H1 (cell line): ENCODE data around the gene RASL10B. TPM values are rescaled to one million over a fixed set of nuclear protein-coding genes. Genes with fewer than 3 reads are reported as not detected.

Experiments
- CTCF ChIA-PET: fragments of 300-600 bp; sonication (Branson Sonifier 250); formaldehyde crosslinking; loops from one replicate; lab custom pipeline; 2021; ENCODE audit not compliant: partially characterized antibody; lab: Charles Lee
- POLR2A ChIA-PET: fragments of 300-600 bp; sonication (Branson Sonifier 250); formaldehyde crosslinking; loops from one replicate; lab custom pipeline; 2021; ENCODE audit warnings: inconsistent platforms; ENCODE audit not compliant: partially characterized antibody; lab: Charles Lee
- DNase-seq, 2 experiments: peaks; one replicate each; pipeline versions ENCODE4 v3.0.0 to v3.0.0-alpha.2; 2010 to 2022; ENCODE audit warnings: low spot score in 2 of 2, low read depth in 1 of 2, mixed read lengths in 1 of 2
- FAIRE-seq: peaks from 2 replicates; lab custom pipeline; 2011; peaks lifted over from hg19 to GRCh38; lab: Jason Lieb, UNC
- H2AFZ ChIP-seq: 2 replicates; pipeline ENCODE4 v1.8.1; 2012; ENCODE audit warnings: low read length, inconsistent platforms
- H2AK5ac ChIP-seq: 2 replicates; pipeline ENCODE4 v1.6.1; 2013; ENCODE audit warnings: low read depth, low read length
- H2BK120ac ChIP-seq: replicated peaks from 2 replicates; pipeline ENCODE3; 2013; ENCODE audit warnings: low read depth, low read length, inconsistent platforms
- H2BK12ac ChIP-seq: 2 replicates; pipeline ENCODE4 v1.6.1; 2013; ENCODE audit warnings: low read depth, low read length
- H2BK15ac ChIP-seq: 2 replicates; pipeline ENCODE4 v1.6.1; 2013; ENCODE audit warnings: low read length
- H2BK20ac ChIP-seq: 2 replicates; pipeline ENCODE4 v1.6.1; 2013; ENCODE audit warnings: low read length
- H2BK5ac ChIP-seq: 2 replicates; pipeline ENCODE4 v1.6.1; 2013; ENCODE audit warnings: low read depth, low read length
- H3K14ac ChIP-seq: 2 replicates; pipeline ENCODE4 v1.6.1; 2013; ENCODE audit warnings: inconsistent platforms; ENCODE audit not compliant: insufficient read length
- H3K18ac ChIP-seq: 2 replicates; pipeline ENCODE4 v1.6.1; 2013; ENCODE audit warnings: low read length; ENCODE audit errors: extremely low read depth
- H3K23ac ChIP-seq: 2 replicates; pipeline ENCODE4 v1.6.1; 2013; ENCODE audit warnings: inconsistent platforms; ENCODE audit not compliant: insufficient read length
- H3K23me2 ChIP-seq: 2 replicates; pipeline ENCODE4 v1.6.1; 2013; ENCODE audit warnings: low read depth, low read length
- H3K27ac ChIP-seq: 2 replicates; pipeline ENCODE4 v1.6.1; 2011; ENCODE audit warnings: low read depth, low read length, inconsistent platforms
- H3K27me3 ChIP-seq, 4 experiments: replicated peaks in 1 of 4; 1 replicate in 1 of 4; 2 replicates in 3 of 4; pipeline versions ENCODE4 v1.6.1 to v1.8.1; 2011 to 2013; ENCODE audit warnings: low read length in 3 of 4, mild to moderate bottlenecking in 3 of 4, inconsistent platforms in 2 of 4, mixed read lengths in 2 of 4, moderate library complexity in 1 of 4; ENCODE audit not compliant: control insufficient read depth in 3 of 4, insufficient read depth in 3 of 4; ENCODE audit errors: extremely low read depth in 1 of 4
- H3K36me3 ChIP-seq, 4 experiments: 2 replicates each; pipeline versions ENCODE4 v1.6.1 to v1.8.1; 2011 to 2013; ENCODE audit warnings: mild to moderate bottlenecking in 4 of 4, low read length in 3 of 4, moderate library complexity in 2 of 4, control low read depth in 1 of 4, inconsistent platforms in 1 of 4; ENCODE audit not compliant: insufficient read depth in 4 of 4, control insufficient read depth in 2 of 4
- H3K4ac ChIP-seq: replicated peaks from 2 replicates; pipeline ENCODE3; 2013; ENCODE audit warnings: low read length, low read depth, mixed read lengths, inconsistent platforms; ENCODE audit not compliant: insufficient read length
- H3K4me1 ChIP-seq, 4 experiments: replicated peaks in 1 of 4; 1 replicate in 1 of 4; 2 replicates in 3 of 4; pipeline versions ENCODE4 v1.6.1 to v1.8.1; 2011 to 2013; ENCODE audit warnings: low read length in 3 of 4, inconsistent platforms in 2 of 4, mixed read lengths in 1 of 4; ENCODE audit not compliant: insufficient read depth in 4 of 4, control insufficient read depth in 3 of 4
- H3K4me2 ChIP-seq, 2 experiments: 2 replicates each; pipeline versions ENCODE4 v1.6.1 to v1.8.1; 2011 to 2013; ENCODE audit warnings: low read depth in 2 of 2, low read length in 2 of 2, control low read depth in 1 of 2, inconsistent platforms in 1 of 2, mild to moderate bottlenecking in 1 of 2; ENCODE audit not compliant: insufficient read depth in 1 of 2
- H3K4me3 ChIP-seq, 4 experiments: fragments of 200-600, 300-600 bp in 1 of 4; sonication (generic), shearing (Covaris generic), sonication (Bioruptor Twin) in 1 of 4; 2 replicates each; pipeline versions ENCODE4 v1.5.1 to v1.8.1; 2011 to 2016; ENCODE audit warnings: low read length in 4 of 4, low read depth in 3 of 4, control low read depth in 2 of 4, inconsistent platforms in 2 of 4, mild to moderate bottlenecking in 2 of 4, mixed read lengths in 1 of 4, moderate library complexity in 1 of 4; ENCODE audit not compliant: insufficient read depth in 2 of 4; ENCODE audit errors: extremely low read depth in 1 of 4
- H3K56ac ChIP-seq: replicated peaks from 2 replicates; pipeline ENCODE3; 2013; ENCODE audit warnings: low read depth, mild to moderate bottlenecking, mixed read lengths, low read length, inconsistent platforms; ENCODE audit not compliant: insufficient read length
- H3K79me1 ChIP-seq: 2 replicates; pipeline ENCODE4 v1.6.1; 2013; ENCODE audit warnings: low read depth, low read length, control low read depth
- H3K79me2 ChIP-seq, 2 experiments: 2 replicates each; pipeline versions ENCODE4 v1.6.1 to v1.8.1; 2012 to 2013; ENCODE audit warnings: low read length in 2 of 2, mild to moderate bottlenecking in 2 of 2, inconsistent platforms in 1 of 2; ENCODE audit not compliant: insufficient read depth in 2 of 2, control insufficient read depth in 1 of 2
- H3K9ac ChIP-seq, 4 experiments: replicated peaks in 1 of 4; 1 replicate in 1 of 4; 2 replicates in 3 of 4; pipeline versions ENCODE4 v1.6.1 to v1.8.1; 2011 to 2013; ENCODE audit warnings: low read depth in 3 of 4, low read length in 3 of 4, control low read depth in 2 of 4, mild to moderate bottlenecking in 2 of 4, moderate library complexity in 2 of 4, inconsistent platforms in 1 of 4; ENCODE audit errors: extremely low read depth in 1 of 4
- H3K9me3 ChIP-seq, 2 experiments: 2 replicates each; pipeline versions ENCODE4 v1.6.1 to v1.8.1; 2012 to 2013; ENCODE audit warnings: mild to moderate bottlenecking in 2 of 2, moderate library complexity in 2 of 2, control low read depth in 1 of 2, inconsistent platforms in 1 of 2, low read depth in 1 of 2, low read length in 1 of 2, mixed read lengths in 1 of 2; ENCODE audit not compliant: insufficient read depth in 2 of 2
- H4K20me1 ChIP-seq, 2 experiments: replicated peaks in 1 of 2; 2 replicates each; pipeline versions ENCODE3 to v1.8.1; 2011 to 2013; ENCODE audit warnings: inconsistent platforms in 2 of 2, low read length in 2 of 2, mild to moderate bottlenecking in 1 of 2; ENCODE audit not compliant: insufficient read depth in 2 of 2, control insufficient read depth in 1 of 2
- H4K5ac ChIP-seq: 2 replicates; pipeline ENCODE4 v1.6.1; 2013; ENCODE audit warnings: low read length, low read depth, mixed read lengths, inconsistent platforms; ENCODE audit not compliant: insufficient read length
- H4K8ac ChIP-seq: 2 replicates; pipeline ENCODE4 v1.8.0; 2013; ENCODE audit warnings: mild to moderate bottlenecking, moderate library complexity, low read length, inconsistent platforms; ENCODE audit not compliant: insufficient read depth; ENCODE audit errors: extremely low read depth
- H4K91ac ChIP-seq: replicated peaks from 2 replicates; pipeline ENCODE3; 2013; ENCODE audit warnings: low read length, mixed read lengths, inconsistent platforms; ENCODE audit not compliant: insufficient read length
- ASH2L ChIP-seq: fragments of 200-600, 300-600 bp; sonication (generic); IDR thresholded peaks from one replicate; pipeline ENCODE4 v1.7.1; 2017; ENCODE audit warnings: low read length
- CHD1 ChIP-seq: IDR thresholded peaks from 2 replicates; pipeline ENCODE4 v1.6.1; 2012; ENCODE audit warnings: low read depth, low read length, improper control_type of control experiment
- CTCF ChIP-seq, 3 experiments: IDR thresholded peaks; 1 replicate in 2 of 3; 2 replicates in 1 of 3; pipeline versions ENCODE4 v1.5.1 to v1.6.1; 2011; ENCODE audit warnings: low read length in 3 of 3, mild to moderate bottlenecking in 3 of 3, inconsistent platforms in 2 of 3, low read depth in 1 of 3, moderate library complexity in 1 of 3; ENCODE audit not compliant: insufficient read depth in 1 of 3; ENCODE audit errors: control extremely low read depth in 1 of 3
- HDAC6 ChIP-seq: IDR thresholded peaks from one replicate; pipeline ENCODE4 v1.7.1; 2012; ENCODE audit warnings: low read depth, mild to moderate bottlenecking, inconsistent platforms, low read length, moderate library complexity
- PHF8 ChIP-seq: fragments of 200-600 bp; sonication (generic); conservative IDR thresholded peaks from 2 replicates; pipeline ENCODE4 v1.7.1; 2012; ENCODE audit warnings: low read depth, mild to moderate bottlenecking, inconsistent platforms, low read length, moderate library complexity
- SP4 ChIP-seq: IDR thresholded peaks from 2 replicates; pipeline ENCODE4 v1.6.1; 2012; ENCODE audit warnings: low read length, inconsistent platforms
- WGBS, 2 experiments: shearing (Covaris generic) in 1 of 2; methylation state at CpG; one replicate each; pipeline versions ENCODE4 v1.1.6 to v1.1.7; 2013 to 2015; ENCODE audit warnings: low lambda C conversion rate in 2 of 2, mixed read lengths in 2 of 2, inconsistent platforms in 1 of 2, low coverage in 1 of 2, missing lambda C conversion rate in 1 of 2; ENCODE audit not compliant: insufficient replicate concordance in 2 of 2, insufficient coverage in 1 of 2, insufficient read length in 1 of 2; ENCODE audit errors: extremely low coverage in 1 of 2, missing lambda C conversion rate in 1 of 2; 5-methylcytosine and 5-hydroxymethylcytosine counted together
- polyA plus RNA-seq, 7 experiments: library from polyadenylated mRNA; depleted of rRNA in 3 of 7; stranded (reverse) in 5 of 7; unstranded in 2 of 7; fragments of >200 nt in 5 of 7; fragments of 200-250 nt in 2 of 7; gene quantifications; 1 replicate in 5 of 7; 2 replicates in 1 of 7; 4 replicates in 1 of 7; pipeline versions ENCODE4 v1.2.1 to v1.2.3, GENCODE V29; 2011 to 2013; ENCODE audit warnings: missing spikeins in 2 of 7, mixed read lengths in 2 of 7
- total RNA-seq: library from RNA; stranded (reverse); fragmentation: NEBNext Ultra II Directional; extraction: Animal tissue kit (Norgen Biotek cat#: 25700); gene quantifications from 2 replicates; pipeline ENCODE4 v1.2.1, GENCODE V29; 2021
- TF ChIP-seq, protein P1 (sequence below): IDR thresholded peaks from 2 replicates; pipeline ENCODE4 v1.6.1; 2011; ENCODE audit warnings: low read length, improper control_type of control experiment

The RASL10B gene
- total and polyA plus RNA-seq, 2 of the 8 experiments (the other 6 are each of a cell fraction or from before 2014, with no cell fraction given), result 17.5 to 22.8 TPM

- no peak overlapping the region for H3K4ac ChIP-seq
- peak overlapping the region; percentile 39; the same call in 1 of the 2 replicates for H2BK12ac ChIP-seq
- H4K20me1 ChIP-seq, result no peaks in the 10 kb centered on the region
- no peak overlapping the region for H3K27ac ChIP-seq
- H3K4me2 ChIP-seq, result peak overlapping the region; percentile 25 to 76
- H3K23ac ChIP-seq, result no peak overlapping the region
- H4K91ac ChIP-seq, result peak overlapping the region; percentile 90
- H3K23me2 ChIP-seq, result no peaks in the 10 kb centered on the region
- H3K56ac ChIP-seq, result no peak overlapping the region
- peak overlapping the region; percentile 93 for H2AFZ ChIP-seq
- H3K36me3 ChIP-seq, result no peaks in the 10 kb centered on the region
- peak overlapping the region; percentile 49; the same call in 1 of the 2 replicates for H2BK5ac ChIP-seq
- peak overlapping the region; percentile 95 for H2BK15ac ChIP-seq
- H3K79me2 ChIP-seq, result no peaks in the 10 kb centered on the region
- H3K9me3 ChIP-seq, result no peaks in the 10 kb centered on the region
- no peak overlapping the region for H2BK120ac ChIP-seq
- CTCF ChIA-PET, result interaction anchor here (0.9 to 8.4 kb wide), 14 partner anchors 9 to 153 kb away, joined by 3 to 166 read pairs (median 4); partner anchors contain the start of genes C17orf50 and TAF15
- H3K27me3 ChIP-seq, result peaks cover 2 to 19% (median 12%) of the 10 kb centered on the region in 4 experiments; a peak in 6 of 7 replicates
- peaks cover 0 to 12% (median 5%) of the 10 kb centered on the region in 4 experiments; a peak in 5 of 7 replicates for H3K4me1 ChIP-seq
- WGBS, 2 experiments, result 40% methylated on average over 8 of the region's 35 CpGs; no CpG with 5 or more reads in 1 of the 2 experiments
- H3K79me1 ChIP-seq, result no peaks in the 10 kb centered on the region
- H4K8ac ChIP-seq, result peak overlapping the region; percentile 88
- POLR2A ChIA-PET, result interaction anchor here (0.6 to 2.3 kb wide), 6 partner anchors 13 to 59 kb away, joined by 3 to 6 read pairs (median 6); partner anchors contain the start of gene TAF15
- FAIRE-seq (no peak), DNase-seq (no peak)
- no peak overlapping the region for H4K5ac ChIP-seq
- peak overlapping the region; percentile 83 for H3K18ac ChIP-seq
- H2AK5ac ChIP-seq, result no peak overlapping the region
- H3K9ac ChIP-seq, result no peak overlapping the region
- H3K14ac ChIP-seq, result no peak overlapping the region
- peak overlapping the region in 3 of 4 experiments; percentile 15 to 50 (median 29); a peak in 5 of 8 replicates for H3K4me3 ChIP-seq
- peak overlapping the region; percentile 86; the same call in 1 of the 2 replicates for H2BK20ac ChIP-seq
- TF ChIP-seq HDAC6 (no peak), ASH2L (peak; percentile 29), SP4 (no peak), PHF8 (no peak), CTCF (IDR thresholded peaks at IDR 0.05; ENCODE audit: control extremely low read depth in 1 of 3, insufficient read depth in 1 of 3, low read depth in 1 of 3, low read length in 3 of 3) (peak in 2 of 3 experiments; percentile 4 to 6; a peak in 2 of 4 replicates), CHD1 (no peak)
- TF ChIP-seq, protein P1, sequence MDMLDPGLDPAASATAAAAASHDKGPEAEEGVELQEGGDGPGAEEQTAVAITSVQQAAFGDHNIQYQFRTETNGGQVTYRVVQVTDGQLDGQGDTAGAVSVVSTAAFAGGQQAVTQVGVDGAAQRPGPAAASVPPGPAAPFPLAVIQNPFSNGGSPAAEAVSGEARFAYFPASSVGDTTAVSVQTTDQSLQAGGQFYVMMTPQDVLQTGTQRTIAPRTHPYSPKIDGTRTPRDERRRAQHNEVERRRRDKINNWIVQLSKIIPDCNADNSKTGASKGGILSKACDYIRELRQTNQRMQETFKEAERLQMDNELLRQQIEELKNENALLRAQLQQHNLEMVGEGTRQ, result no peak
Observed at GRCh38 chr17:35749560-35750412, 18.3 kb downstream of the RASL10B start.
